ENCODE data around the gene CCDC124.

GRCh38 chr19:17982430-17982829 lies 49.6 kb downstream of the CCDC124 start:
- TF ChIP-seq CTCF (conservative IDR thresholded peaks at IDR 0.05; ENCODE audit: low read depth, low read length) (no peak), MXI1 (IDR thresholded peaks at IDR 0.05; ENCODE audit: borderline replicate concordance, low read depth, low read length) (no peak), POLR2A (IDR thresholded peaks at IDR 0.05; ENCODE audit: low read depth, low read length) (no peak), RAD21 (IDR thresholded peaks at IDR 0.05; ENCODE audit: low read length) (no peak), MAZ (IDR thresholded peaks at IDR 0.05; ENCODE audit: borderline replicate concordance, low read depth, low read length) (no peak), FOS (IDR thresholded peaks at IDR 0.05; ENCODE audit: low read depth, low read length) (no peak), RCOR1 (IDR thresholded peaks at IDR 0.05; ENCODE audit: insufficient replicate concordance, low read length) (no peak), CEBPB (IDR thresholded peaks at IDR 0.05; ENCODE audit: low read depth, low read length) (no peak)

Measured in IMR-90 (cell line).